PC-9 (cell line): Measurements from ENCODE around the gene ALKBH4.

Experiments
- CTCF ChIP-seq: fragments of 200-600 bp; sonication (generic); conservative IDR thresholded peaks from 2 replicates; pipeline ENCODE4 v1.6.1; 2017; ENCODE audit warnings: mixed run types, antibody characterized with exemption, mild to moderate bottlenecking, moderate library complexity
- EZH2 ChIP-seq: fragments of 200-600 bp; sonication (generic); IDR thresholded peaks from 2 replicates; pipeline ENCODE4 v1.8.0; 2017; ENCODE audit warnings: antibody characterized with exemption, low read depth

GRCh38 chr7:102457352-102457924 is 7.2 kb downstream of the ALKBH4 start:
- no peak for TF ChIP-seq CTCF
- TF ChIP-seq EZH2 = no peak
